OCI-LY3 (cell line): ENCODE measurements around the gene EYS.

Experiments
- CTCF ChIP-seq: fragments of 200-600, 300-600 bp; sonication (generic); IDR thresholded peaks from 2 replicates; pipeline ENCODE4 v1.5.1; 2014; ENCODE audit warnings: antibody characterized with exemption, low read length, low read depth
- EZH2phosphoT487 ChIP-seq: fragments of 200-600 bp; shearing (Covaris generic); IDR thresholded peaks from 2 replicates; pipeline ENCODE4 v1.6.1; 2018; ENCODE audit warnings: antibody characterized with exemption, mixed run types, low read depth

- TF ChIP-seq CTCF (no peak), EZH2phosphoT487 (no peak)
These were observed 1269.0 kb downstream of the EYS start for GRCh38 chr6:64437996-64438395.
